ENCODE measurements around the gene YPEL3.

DNA sequence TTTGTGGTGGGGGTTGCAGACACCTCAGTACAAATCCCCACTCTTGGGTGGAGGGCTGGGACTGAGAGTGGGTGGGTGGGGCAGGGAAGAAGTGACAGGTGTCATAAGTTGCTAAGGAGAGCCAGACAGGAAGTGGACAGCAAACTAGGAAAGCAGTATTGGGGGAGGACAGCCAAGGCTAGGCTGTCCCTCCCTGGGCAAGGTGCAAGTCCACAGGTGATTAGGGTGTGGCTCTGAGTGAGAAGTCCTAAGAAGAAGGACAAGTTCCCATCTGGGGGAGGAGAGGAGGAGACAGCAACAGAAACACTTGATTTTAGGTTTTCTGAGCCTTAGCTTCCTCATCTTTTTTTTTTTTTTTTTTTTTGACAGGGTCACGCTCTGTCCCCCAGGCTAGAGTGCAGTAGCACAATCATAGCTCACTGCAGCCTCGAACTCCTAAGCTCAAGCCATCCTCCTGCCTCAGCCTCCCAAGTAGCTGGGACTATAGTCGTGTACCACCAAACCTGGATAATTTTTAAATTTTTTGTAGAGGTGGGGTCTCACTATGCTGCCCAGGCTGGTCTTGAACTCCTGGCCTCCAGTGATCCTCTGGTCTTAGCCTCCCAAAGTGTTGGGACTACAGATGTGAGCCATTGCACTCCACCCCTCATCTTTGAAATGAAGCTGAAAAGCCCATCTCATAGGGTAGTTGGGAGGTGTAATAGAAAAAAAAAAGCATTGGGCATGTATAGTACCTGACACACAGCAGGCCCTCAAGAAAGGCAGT, 24.5 kb upstream of the YPEL3 start:
- TF ChIP-seq CTCF (IDR thresholded peaks at IDR 0.05) (no peak), POLR2A (IDR thresholded peaks at IDR 0.05) (no peak)
